SJSA1 (cell line): Measurements from ENCODE around the gene LCN1. TPM values are rescaled to one million over a fixed set of nuclear protein-coding genes. Genes with fewer than 3 reads are reported as not detected.
A peak's percentile ranks its signal among the peaks of the same experiment; 100 is the strongest.

Source experiments
- DNase-seq, 2 experiments: peaks; one replicate each; pipeline ENCODE4 v3.0.0-alpha.2; 2015 to 2020; ENCODE audit warnings: low spot score in 2 of 2, low read depth in 1 of 2
- H3K27ac ChIP-seq: fragments of 250-450 bp; sonication (Bioruptor Pico); 2 replicates; pipeline ENCODE4 v1.5.1; 2020; ENCODE audit warnings: mild to moderate bottlenecking, moderate library complexity
- H3K27me3 ChIP-seq: fragments of 250-450 bp; sonication (Bioruptor Pico); replicated peaks from 2 replicates; pipeline ENCODE4 v1.5.1; 2020; ENCODE audit warnings: mild to moderate bottlenecking, moderate library complexity
- H3K36me3 ChIP-seq: fragments of 250-450 bp; sonication (Bioruptor Pico); 2 replicates; pipeline ENCODE4 v1.5.1; 2020; ENCODE audit warnings: mild to moderate bottlenecking
- H3K4me1 ChIP-seq: fragments of 250-450 bp; sonication (Bioruptor Pico); replicated peaks from 2 replicates; pipeline ENCODE4 v1.6.1; 2021; ENCODE audit warnings: mild to moderate bottlenecking
- H3K4me3 ChIP-seq: fragments of 250-450 bp; sonication (Bioruptor Pico); 2 replicates; pipeline ENCODE4 v1.5.1; 2020; ENCODE audit warnings: mild to moderate bottlenecking
- H3K9me3 ChIP-seq: fragments of 250-450 bp; sonication (Bioruptor Pico); replicated peaks from 2 replicates; pipeline ENCODE4 v1.5.1; 2020; ENCODE audit warnings: mild to moderate bottlenecking
- total RNA-seq: library from RNA; depleted of rRNA; stranded (reverse); fragments of >200 nt; shearing (Covaris generic); gene quantifications from 2 replicates; pipeline ENCODE4 v1.2.3, GENCODE V29; 2014

Gene LCN1
- total RNA-seq, 1 experiment from 2014 or later: not detected

GRCh38 chr9:135516132-135516860, 4.9 kb upstream of the LCN1 start:
- H3K4me3 ChIP-seq: no peak overlapping the region
- H3K4me1 ChIP-seq: no peaks in the 10 kb centered on the region
- H3K27ac ChIP-seq: no peak overlapping the region
- H3K27me3 ChIP-seq: 0 out of 2 replicates have a peak, but pooled peaks cover 2% of the 10 kb centered on the region
- DNase-seq: peak in 1 of 2 experiments; percentile 13
- no peaks in the 10 kb centered on the region for H3K9me3 ChIP-seq
- H3K36me3 ChIP-seq: no peaks in the 10 kb centered on the region

GRCh38 chr9:135517407-135517822, 3.8 kb upstream of the LCN1 start:
- DNase-seq: peak in 1 of 2 experiments; percentile 22
- no peaks in the 10 kb centered on the region for H3K9me3 ChIP-seq
- no peak overlapping the region for H3K27ac ChIP-seq
- 0 out of 2 replicates have a peak, but pooled peaks cover 2% of the 10 kb centered on the region for H3K27me3 ChIP-seq
- H3K4me3 ChIP-seq: no peak overlapping the region
- H3K36me3 ChIP-seq: no peaks in the 10 kb centered on the region
- no peaks in the 10 kb centered on the region for H3K4me1 ChIP-seq

GRCh38 chr9:135519179-135519971, 1.9 kb upstream of the LCN1 start:
- 0 out of 2 replicates have a peak, but pooled peaks cover 2% of the 10 kb centered on the region for H3K27me3 ChIP-seq
- peak in 1 of 2 experiments; percentile 2 for DNase-seq
- no peaks in the 10 kb centered on the region for H3K36me3 ChIP-seq
- no peaks in the 10 kb centered on the region for H3K4me1 ChIP-seq
- no peak overlapping the region for H3K4me3 ChIP-seq
- no peak overlapping the region for H3K27ac ChIP-seq
- no peaks in the 10 kb centered on the region for H3K9me3 ChIP-seq

GRCh38 chr9:135521608-135522095, 412 bp downstream of the LCN1 start:
- no peaks in the 10 kb centered on the region for H3K9me3 ChIP-seq
- no peak overlapping the region for H3K27ac ChIP-seq
- H3K27me3 ChIP-seq: 0 out of 2 replicates have a peak, but pooled peaks cover 2% of the 10 kb centered on the region
- DNase-seq: peak in 1 of 2 experiments; percentile 35
- no peak overlapping the region for H3K4me3 ChIP-seq
- H3K4me1 ChIP-seq: no peaks in the 10 kb centered on the region
- H3K36me3 ChIP-seq: no peaks in the 10 kb centered on the region

- H3K27me3 ChIP-seq: 0 out of 2 replicates have a peak, but pooled peaks cover 2% of the 10 kb centered on the region
- H3K4me1 ChIP-seq: no peaks in the 10 kb centered on the region
- H3K4me3 ChIP-seq: no peak overlapping the region
- H3K36me3 ChIP-seq: no peaks in the 10 kb centered on the region
- peak in 1 of 2 experiments; percentile 35 for DNase-seq
- H3K27ac ChIP-seq: no peak overlapping the region
- H3K9me3 ChIP-seq: no peaks in the 10 kb centered on the region
Measured at GRCh38 chr9:135522137-135522877, 1.1 kb downstream of the LCN1 start.

- DNase-seq: peak in 1 of 2 experiments; percentile 27
- 0 out of 2 replicates have a peak, but pooled peaks cover 2% of the 10 kb centered on the region for H3K27me3 ChIP-seq
- H3K27ac ChIP-seq: no peak overlapping the region
- H3K4me1 ChIP-seq: no peaks in the 10 kb centered on the region
- no peaks in the 10 kb centered on the region for H3K9me3 ChIP-seq
- H3K36me3 ChIP-seq: no peaks in the 10 kb centered on the region
- H3K4me3 ChIP-seq: no peak overlapping the region
Measured at GRCh38 chr9:135522931-135523330, 1.7 kb downstream of the LCN1 start.

GRCh38 chr9:135523521-135524129, 2.4 kb downstream of the LCN1 start:
- Histone ChIP-seq H3K4me1 (no peaks in the 10 kb centered on the region), H3K36me3 (no peaks in the 10 kb centered on the region), H3K27me3 (no peaks in the 10 kb centered on the region), H3K27ac (no peak overlapping the region), H3K9me3 (no peaks in the 10 kb centered on the region), H3K4me3 (no peak overlapping the region)
- DNase-seq: peak in 1 of 2 experiments; percentile 32

- Histone ChIP-seq H3K4me1 (no peaks in the 10 kb centered on the region), H3K27ac (no peak overlapping the region), H3K4me3 (no peak overlapping the region), H3K27me3 (no peaks in the 10 kb centered on the region), H3K9me3 (no peaks in the 10 kb centered on the region), H3K36me3 (no peaks in the 10 kb centered on the region)
- DNase-seq: peak in 1 of 2 experiments; percentile 42
Measured at GRCh38 chr9:135524130-135524861, 3.1 kb downstream of the LCN1 start.

GRCh38 chr9:135525241-135526088, 4.2 kb downstream of the LCN1 start:
- DNase-seq: peak in 1 of 2 experiments; percentile 32
- H3K4me3 ChIP-seq: no peak overlapping the region
- H3K4me1 ChIP-seq: no peaks in the 10 kb centered on the region
- H3K27me3 ChIP-seq: no peaks in the 10 kb centered on the region
- no peaks in the 10 kb centered on the region for H3K36me3 ChIP-seq
- no peaks in the 10 kb centered on the region for H3K9me3 ChIP-seq
- H3K27ac ChIP-seq: no peak overlapping the region

- H3K9me3 ChIP-seq: no peaks in the 10 kb centered on the region
- no peaks in the 10 kb centered on the region for H3K36me3 ChIP-seq
- H3K27ac ChIP-seq: no peak overlapping the region
- no peak overlapping the region for H3K4me3 ChIP-seq
- no peaks in the 10 kb centered on the region for H3K27me3 ChIP-seq
- DNase-seq: peak in 1 of 2 experiments; percentile 39
- no peaks in the 10 kb centered on the region for H3K4me1 ChIP-seq
Measured at GRCh38 chr9:135526089-135526729, 5.0 kb downstream of the LCN1 start.

GRCh38 chr9:135526730-135527571, 5.7 kb downstream of the LCN1 start:
- peak in 1 of 2 experiments; percentile 31 for DNase-seq
- Histone ChIP-seq H3K9me3 (no peaks in the 10 kb centered on the region), H3K36me3 (no peaks in the 10 kb centered on the region), H3K4me3 (no peak overlapping the region), H3K4me1 (no peaks in the 10 kb centered on the region), H3K27me3 (no peaks in the 10 kb centered on the region), H3K27ac (no peak overlapping the region)
